ENCODE data around the gene AFAP1L1. TPM values are rescaled to one million over a fixed set of nuclear protein-coding genes. Genes with fewer than 3 reads are reported as not detected.

Gene AFAP1L1
- total RNA-seq (2011; cell fraction: chromatin; rRNA removed; ENCODE audit: low replicate concordance), result not detected in 2 replicates
- total RNA-seq (2011; cell fraction: nucleolus; rRNA removed), result under 0.01 TPM in 1 of 2 replicates, not detected in the other
- total RNA-seq (2011; cell fraction: nucleoplasm; rRNA removed), result 0.07 TPM in 1 of 2 replicates, not detected in the other
- 0.12 TPM in 1 of 2 replicates, not detected in the other for total RNA-seq (2014; rRNA removed)
- 0.48 TPM in 1 of 2 replicates, not detected in the other for total RNA-seq (2014; rRNA removed; fragmentation: Illumina TruSeq; extraction: Trizol)
- 0.04 TPM in 1 of 2 replicates, not detected in the other for total RNA-seq (2015; rRNA removed; fragmentation: Illumina TruSeq; extraction: Trizol)
- 0.07 and 0.13 TPM in 2 replicates for total RNA-seq (2021)
- 0.04 TPM in 1 of 2 replicates, not detected in the other for polyA plus RNA-seq (2011; rRNA removed)
- 0.01 TPM in 2 replicates for polyA plus RNA-seq (2011; cell fraction: cytosol; rRNA removed)
- polyA plus RNA-seq (2011; cell fraction: nucleus; rRNA removed), result not detected in 2 replicates
- polyA plus RNA-seq (2012), result 0.07 and 0.10 TPM in 2 replicates
- 0.03 and 0.10 TPM in 2 replicates for polyA plus RNA-seq (2014; fragmentation: Illumina TruSeq; extraction: Trizol)
- polyA plus RNA-seq (2014; fragmentation: Nextera tagmentation; extraction: Ambion mirVana), result under 1 TPM; 0.01 to 0.03 TPM
- polyA plus RNA-seq (2014; rRNA removed), result 0.12 TPM in 1 of 2 replicates, not detected in the other
- polyA minus RNA-seq (2011; rRNA and poly(A)+ RNA removed), result not detected in 2 replicates
- not detected in 2 replicates for polyA minus RNA-seq (2011; cell fraction: cytosol; rRNA and poly(A)+ RNA removed)
- polyA minus RNA-seq (2011; cell fraction: nucleus; rRNA and poly(A)+ RNA removed), result not detected in 2 replicates
- Bru-seq, nascent RNA, result percentile 16 among the genes with signal in this experiment
- percentile 1 among the genes with signal in this experiment for BruChase-seq, experiment 1, labeled RNA remaining after a 2-hour chase
- BruChase-seq, experiment 2, labeled RNA remaining after a 6-hour chase, result percentile 8 among the genes with signal in this experiment
- long read RNA-seq, experiment 1, full-length matches to known transcripts, result 1 of 2 reads
- long read RNA-seq, experiment 1, partial matches to known transcripts, result 1 of 2 reads
- long read RNA-seq, experiment 1, other reads (novel, unspliced or antisense), result 0 of 2 reads
- long read RNA-seq, experiment 2, result 0 reads
- long read RNA-seq, experiment 3, partial matches to known transcripts, result 1 of 1 reads
- long read RNA-seq, experiment 3, other reads (novel, unspliced or antisense), result 0 of 1 reads

DNA sequence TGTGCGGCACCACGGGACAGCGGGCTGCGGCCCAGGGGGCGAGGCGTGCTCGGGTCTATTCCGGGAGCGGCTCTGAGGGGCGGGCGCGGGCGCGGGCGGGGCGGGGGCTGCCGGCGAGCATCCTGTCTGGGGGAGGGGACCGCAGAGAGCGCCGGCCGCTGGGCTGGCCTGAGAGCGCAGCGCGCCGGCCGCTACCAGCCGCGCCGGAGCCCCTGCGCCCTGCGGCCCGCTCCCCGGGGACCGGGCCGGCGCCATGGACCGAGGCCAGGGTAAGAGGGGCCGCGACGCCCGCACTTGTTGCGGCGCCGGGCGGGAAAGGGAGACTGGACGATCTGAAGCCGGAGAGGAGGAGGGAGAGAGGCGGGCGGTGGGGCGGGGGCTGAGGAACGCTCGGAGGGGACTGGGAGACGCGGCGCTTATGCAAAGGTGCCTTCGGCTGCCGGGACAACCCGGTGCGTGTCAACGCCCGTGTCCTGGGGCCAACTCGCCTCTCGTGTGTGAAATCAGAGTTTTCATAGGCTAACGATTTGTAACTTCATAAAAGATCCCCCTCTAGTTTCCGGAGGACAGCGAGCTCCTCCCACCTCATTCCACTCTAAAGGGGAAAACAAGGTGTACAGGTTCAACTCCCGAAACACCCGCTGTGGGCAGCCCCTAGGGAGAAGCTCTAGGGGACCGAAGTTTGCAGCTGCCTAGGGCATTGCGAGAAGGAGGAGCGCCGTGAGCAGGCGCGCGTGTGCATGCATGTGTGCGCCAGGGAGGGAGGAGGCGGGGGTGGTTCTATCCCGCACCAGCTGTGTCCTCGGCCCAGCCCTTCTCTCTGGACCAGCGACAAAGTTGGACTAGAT lies at the start of gene AFAP1L1:
Gene AFAP1L1 (plus strand): TSS at position 144 of the 848 bp plus-strand sequence. CDS start 110 bp downstream, at position 254.
- POLR2A ChIA-PET, result interaction anchor here (0.8 kb wide), 1 partner anchor 13 kb away, joined by 3 read pairs; no protein-coding TSS in a partner anchor
- no peak within 1 kb of the TSS for H3K27ac ChIP-seq (ENCODE audit: extremely low read depth, low read depth, low read length)
- TF ChIP-seq, protein P1, sequence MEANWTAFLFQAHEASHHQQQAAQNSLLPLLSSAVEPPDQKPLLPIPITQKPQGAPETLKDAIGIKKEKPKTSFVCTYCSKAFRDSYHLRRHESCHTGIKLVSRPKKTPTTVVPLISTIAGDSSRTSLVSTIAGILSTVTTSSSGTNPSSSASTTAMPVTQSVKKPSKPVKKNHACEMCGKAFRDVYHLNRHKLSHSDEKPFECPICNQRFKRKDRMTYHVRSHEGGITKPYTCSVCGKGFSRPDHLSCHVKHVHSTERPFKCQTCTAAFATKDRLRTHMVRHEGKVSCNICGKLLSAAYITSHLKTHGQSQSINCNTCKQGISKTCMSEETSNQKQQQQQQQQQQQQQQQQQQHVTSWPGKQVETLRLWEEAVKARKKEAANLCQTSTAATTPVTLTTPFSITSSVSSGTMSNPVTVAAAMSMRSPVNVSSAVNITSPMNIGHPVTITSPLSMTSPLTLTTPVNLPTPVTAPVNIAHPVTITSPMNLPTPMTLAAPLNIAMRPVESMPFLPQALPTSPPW (CRISPR knock-in tag; IDR thresholded peaks at IDR 0.05), result peak; percentile 47; the same call in 1 of the 2 replicates
- TF ChIP-seq, protein P2, sequence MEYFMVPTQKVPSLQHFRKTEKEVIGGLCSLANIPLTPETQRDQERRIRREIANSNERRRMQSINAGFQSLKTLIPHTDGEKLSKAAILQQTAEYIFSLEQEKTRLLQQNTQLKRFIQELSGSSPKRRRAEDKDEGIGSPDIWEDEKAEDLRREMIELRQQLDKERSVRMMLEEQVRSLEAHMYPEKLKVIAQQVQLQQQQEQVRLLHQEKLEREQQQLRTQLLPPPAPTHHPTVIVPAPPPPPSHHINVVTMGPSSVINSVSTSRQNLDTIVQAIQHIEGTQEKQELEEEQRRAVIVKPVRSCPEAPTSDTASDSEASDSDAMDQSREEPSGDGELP (CRISPR knock-in tag; IDR thresholded peaks at IDR 0.05; ENCODE audit: borderline replicate concordance), result peak; percentile 68; the same call in 1 of the 2 replicates
- TF ChIP-seq MEF2D (tag; conservative IDR thresholded peaks at IDR 0.05; ENCODE audit: low read depth) (no peak), NRF1 (conservative IDR thresholded peaks at IDR 0.05 in 1 of 2, IDR thresholded peaks at IDR 0.05 in 1 of 2) (peak; percentile 74 to 76), FOXO4 (CRISPR knock-in tag; IDR thresholded peaks at IDR 0.05) (no peak)

More for the DNA sequence above, at the start of gene AFAP1L1:
- H3K9me3 ChIP-seq (replicated peaks; ENCODE audit: control insufficient read depth, insufficient read depth, low read depth, low read length), result peaks cover 4% of the 10 kb centered on the region; the same call in 1 of the 2 replicates
- DNase-seq (ENCODE audit: extremely low read depth in 1 of 4, low spot score in 3 of 4), result peak in 3 of 4 experiments; percentile 10 to 20 (median 19)
- H3K36me3 ChIP-seq (ENCODE audit: control insufficient read depth, insufficient read depth, low read length), result no peaks in the 10 kb centered on the region
- intact Hi-C loops (cut with micrococcal nuclease) (no loop called here), in situ Hi-C loops (cut with MboI) (loop anchor here (25.0 kb wide), 1 partner anchor 835 kb away; no protein-coding TSS in a partner anchor)
- CTCF ChIA-PET (ENCODE audit: low intra/inter-chr PET ratio), result interaction anchor here (1.0 kb wide), 1 partner anchor 541 kb away, joined by 3 read pairs; no protein-coding TSS in a partner anchor
- BruUV-seq (replicated peaks), result no TSS peak
- FAIRE-seq, result no peak
- no peak within 1 kb of the TSS for H2AFZ ChIP-seq (ENCODE audit: low read depth, low read length)
- no peaks in the 10 kb centered on the region for H3K79me2 ChIP-seq (ENCODE audit: control insufficient read depth, insufficient read depth, low read length)
- peak within 1 kb of the TSS; percentile 40 for H3K4me2 ChIP-seq (ENCODE audit: insufficient read depth, low read length)
- no peaks in the 10 kb centered on the region for H4K20me1 ChIP-seq (replicated peaks; ENCODE audit: control insufficient read depth, insufficient read depth, low read length)
- peaks cover 0 to 12% of the 10 kb centered on the region in 2 experiments; a peak in 1 of 5 replicates for H3K4me1 ChIP-seq (replicated peaks in 1 of 2; ENCODE audit: control insufficient read depth in 2 of 2, insufficient read depth in 2 of 2, low read length in 2 of 2)
- H3K9me1 ChIP-seq (ENCODE audit: control insufficient read depth, insufficient read depth, low read length), result no peaks in the 10 kb centered on the region
- H3K9ac ChIP-seq (ENCODE audit: insufficient read depth in 1 of 2, low read depth in 2 of 2, low read length in 2 of 2), result no peak within 1 kb of the TSS
- H3K27me3 ChIP-seq (ENCODE audit: control insufficient read depth in 2 of 2, insufficient read depth in 2 of 2, low read length in 2 of 2), result peaks cover 16 to 47% of the 10 kb centered on the region in 2 experiments; a peak in 3 of 5 replicates
- 1% methylated on average over 16 of the region's 81 CpGs for WGBS (ENCODE audit: insufficient coverage, low coverage, missing lambda C conversion rate)
- ATAC-seq, result peak; percentile 61
- H3K4me3 ChIP-seq, result no peak within 1 kb of the TSS

Measured in K562 (cell line).